NCI-H128 (cell line): Measurements from ENCODE around the gene C11orf71.

ENCODE experiments used
- DNase-seq: peaks from one replicate; lab custom pipeline; 2025; ENCODE audit not compliant: unreplicated experiment; lab: John Stamatoyannopoulos, UW

C11orf71 gene

DNA sequence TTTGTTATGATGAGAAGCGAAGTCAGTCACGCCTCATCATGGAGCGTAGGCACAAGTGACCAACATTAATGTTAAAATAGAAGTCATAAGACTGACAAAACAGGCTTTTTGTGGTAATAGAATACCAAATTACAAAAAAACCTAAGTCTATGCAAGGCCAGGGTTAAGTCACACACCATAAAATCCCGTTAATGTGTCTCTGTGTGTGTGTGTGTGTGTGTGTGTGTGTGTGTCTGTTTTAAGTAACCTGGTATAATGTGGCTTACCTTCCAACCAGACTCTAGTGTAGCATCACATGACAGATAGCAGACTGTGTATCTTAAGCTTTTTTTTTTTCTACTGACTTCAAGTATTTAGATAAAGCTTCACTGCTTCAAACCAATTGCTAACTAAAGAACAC is 38.0 kb downstream of the C11orf71 start:
- no peak for DNase-seq

DNA sequence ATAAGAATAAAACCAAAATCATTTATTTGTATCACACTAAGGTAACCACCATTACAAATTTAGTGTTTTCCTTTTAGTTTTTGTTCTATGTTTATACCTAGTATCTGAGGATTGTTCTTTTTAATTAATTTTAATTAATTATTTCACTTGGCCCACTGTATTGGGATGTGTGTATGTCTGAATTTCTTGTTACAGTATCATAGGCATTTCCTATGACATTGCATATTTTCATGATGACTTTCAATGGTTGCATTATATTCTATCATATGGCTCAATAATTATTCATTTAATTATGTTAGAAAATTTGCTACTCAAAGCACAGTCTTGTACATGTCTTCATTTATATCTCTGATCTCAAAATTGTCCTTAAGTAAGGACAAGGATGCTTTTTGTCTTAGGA is 41.0 kb downstream of the C11orf71 start:
- DNase-seq: no peak

DNA sequence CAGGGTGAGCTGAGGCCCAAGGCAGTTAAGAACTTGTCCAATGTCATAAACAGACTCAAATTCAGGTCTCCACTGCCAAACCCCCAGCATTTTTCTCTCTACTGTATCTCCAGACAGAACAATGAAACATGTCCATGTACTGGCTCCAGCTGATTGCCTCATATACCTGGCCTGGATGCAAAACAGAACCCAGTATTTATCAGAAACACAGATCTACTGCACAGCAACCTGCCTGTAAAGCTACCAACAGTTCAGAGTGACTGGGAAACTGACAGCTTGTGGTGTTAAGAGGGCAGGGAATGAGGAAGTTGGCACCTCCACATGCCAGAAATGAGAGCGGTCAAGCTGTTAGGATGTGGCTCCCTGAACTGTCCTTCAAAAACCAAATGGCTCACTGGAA is 41.6 kb downstream of the C11orf71 start:
- no peak for DNase-seq

DNA sequence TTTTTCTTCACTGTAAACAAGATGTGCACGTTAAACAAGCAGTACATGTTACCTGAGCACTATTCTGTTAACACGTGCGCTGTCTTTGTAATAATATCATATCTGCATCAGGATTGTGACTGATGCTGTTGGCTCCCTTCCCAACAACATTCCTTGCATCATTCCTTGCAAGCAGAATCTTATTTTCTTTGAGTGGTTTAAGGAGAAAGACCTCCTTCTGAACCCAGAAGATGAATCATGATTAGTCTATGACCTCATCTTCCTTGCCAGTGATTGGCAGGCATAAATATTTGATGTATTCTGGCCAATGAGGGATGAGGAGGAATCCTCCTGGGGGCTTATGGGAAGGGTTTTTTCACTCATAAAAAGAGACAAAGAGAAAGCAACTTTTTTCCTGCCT is 46.2 kb downstream of the C11orf71 start:
- DNase-seq: no peak

GRCh38 chr11:114353443-114353842 is 46.9 kb downstream of the C11orf71 start:
- no peak for DNase-seq

DNA sequence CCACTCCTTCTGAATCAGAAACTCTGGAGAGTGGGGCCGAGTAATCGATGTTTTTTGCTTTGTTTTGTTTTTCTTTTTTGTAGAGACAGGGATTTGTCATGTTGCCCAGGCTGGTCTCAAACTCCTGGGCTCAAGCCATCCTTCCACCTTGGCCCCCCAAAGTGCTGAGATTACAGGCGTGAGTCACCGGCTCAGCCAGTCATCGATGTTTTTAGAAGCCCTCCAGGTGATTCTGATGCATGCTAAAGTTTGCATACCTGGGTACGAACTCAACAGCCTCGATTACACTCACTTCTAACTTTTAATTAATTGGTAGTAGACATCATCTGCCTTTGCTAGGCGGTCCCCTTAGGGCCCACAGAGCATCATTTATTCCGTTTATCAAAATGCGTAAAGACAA is 50.3 kb downstream of the C11orf71 start:
- DNase-seq: no peak
